ENCODE measurements around the gene TAGLN2.

- TF ChIP-seq CTCF (IDR thresholded peaks at IDR 0.05) (no peak), MYC (IDR thresholded peaks at IDR 0.05; ENCODE audit: borderline replicate concordance, low read length) (no peak), EP300 (IDR thresholded peaks at IDR 0.05) (no peak), SREBF2 (IDR thresholded peaks at IDR 0.05) (no peak), HOXB5 (CRISPR knock-in tag; IDR thresholded peaks at IDR 0.05) (no peak), CEBPB (IDR thresholded peaks at IDR 0.05) (no peak), POLR2A (IDR thresholded peaks at IDR 0.05; ENCODE audit: low read length) (no peak), REST (IDR thresholded peaks at IDR 0.05) (no peak), BHLHE40 (IDR thresholded peaks at IDR 0.05; ENCODE audit: low read depth, low read length) (no peak), USF2 (IDR thresholded peaks at IDR 0.05) (no peak), MAX (IDR thresholded peaks at IDR 0.05) (no peak), ELK1 (IDR thresholded peaks at IDR 0.05; ENCODE audit: low read depth, low read length) (no peak), FOSL2 (IDR thresholded peaks at IDR 0.05) (no peak), FOSL2 (CRISPR knock-in tag; IDR thresholded peaks at IDR 0.05) (no peak), GATA3 (IDR thresholded peaks at IDR 0.05; ENCODE audit: borderline replicate concordance) (no peak)
These were observed 23.8 kb upstream of the TAGLN2 start for GRCh38 chr1:159949123-159949522.

Measured in A549 (cell line).